ENCODE measurements around the gene DGLUCY.
"Not testable (repeated sequence)": the region's sequence is repeated elsewhere in the genome, so short reads cannot be mapped to it uniquely, and the experiment has no call there.

The DGLUCY gene

DNA sequence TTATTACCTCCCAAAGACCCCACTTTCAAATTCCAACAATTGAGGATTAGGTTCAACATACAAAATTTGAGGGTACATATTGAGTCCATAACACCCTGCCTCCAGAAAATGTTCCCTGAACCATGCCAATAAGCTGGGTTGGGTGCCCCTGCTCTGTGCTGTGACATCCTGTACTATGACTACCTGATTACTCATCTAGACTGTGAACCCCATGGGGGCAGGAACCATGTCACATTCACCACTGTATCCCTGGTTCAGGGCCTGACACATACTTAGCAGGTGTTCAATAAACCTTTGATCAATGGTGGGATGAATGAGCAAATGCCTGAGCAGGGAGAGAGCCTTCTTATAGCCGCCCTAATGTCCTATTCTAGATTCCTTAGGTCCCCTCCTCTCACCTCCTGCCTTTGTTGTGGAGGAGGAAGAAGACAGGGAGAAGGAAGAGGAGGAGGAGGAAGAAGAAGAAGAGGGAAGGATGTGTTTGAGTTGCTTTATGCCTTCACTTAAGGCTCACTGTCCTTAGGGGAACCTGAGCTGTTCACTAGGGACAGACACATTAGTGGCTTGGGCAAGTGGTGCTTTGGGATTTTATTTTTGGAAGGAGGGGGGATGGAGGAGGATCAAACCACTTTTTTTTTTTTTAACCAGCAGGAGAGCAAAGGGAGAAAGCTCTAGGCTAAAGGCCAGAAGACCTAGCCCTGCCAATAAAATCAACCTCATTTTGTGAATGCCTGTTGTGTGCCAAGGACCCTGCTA lies 109.3 kb downstream of the DGLUCY start:
- DNase-seq = no peak
- H3K36me3 Mint-ChIP-seq = peaks cover 78% of the 10 kb centered on the region
- H3K27ac Mint-ChIP-seq = peak overlapping the region; percentile 71
- H3K4me3 Mint-ChIP-seq = no peak overlapping the region
- peaks cover 6% of the 10 kb centered on the region for H3K9me3 Mint-ChIP-seq
- H3K4me1 Mint-ChIP-seq = peaks cover 84% of the 10 kb centered on the region
- H3K27me3 Mint-ChIP-seq = no peaks in the 10 kb centered on the region
- CTCF ChIA-PET = no interaction called here

DNA sequence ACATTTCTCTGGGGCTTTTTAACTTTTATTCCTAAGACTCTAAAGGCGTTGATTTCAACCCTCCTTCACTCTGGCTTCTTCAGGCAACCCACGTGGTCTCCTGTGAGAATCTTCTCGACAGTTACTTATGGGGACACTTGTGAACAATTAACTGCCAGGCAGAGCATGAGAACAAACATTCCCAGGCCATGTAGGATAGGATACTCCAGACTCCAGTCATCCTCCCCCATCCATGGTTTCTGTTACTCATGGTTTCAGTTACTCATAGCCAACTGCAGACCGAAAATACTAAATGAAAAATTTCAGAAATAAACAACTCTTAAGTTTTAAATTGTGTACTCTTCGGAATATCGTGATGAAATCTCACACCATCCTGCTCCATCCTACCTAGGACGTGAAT lies 111.2 kb downstream of the DGLUCY start:
- CTCF ChIA-PET = no interaction called here
- H3K36me3 Mint-ChIP-seq = peaks cover 72% of the 10 kb centered on the region

DNA sequence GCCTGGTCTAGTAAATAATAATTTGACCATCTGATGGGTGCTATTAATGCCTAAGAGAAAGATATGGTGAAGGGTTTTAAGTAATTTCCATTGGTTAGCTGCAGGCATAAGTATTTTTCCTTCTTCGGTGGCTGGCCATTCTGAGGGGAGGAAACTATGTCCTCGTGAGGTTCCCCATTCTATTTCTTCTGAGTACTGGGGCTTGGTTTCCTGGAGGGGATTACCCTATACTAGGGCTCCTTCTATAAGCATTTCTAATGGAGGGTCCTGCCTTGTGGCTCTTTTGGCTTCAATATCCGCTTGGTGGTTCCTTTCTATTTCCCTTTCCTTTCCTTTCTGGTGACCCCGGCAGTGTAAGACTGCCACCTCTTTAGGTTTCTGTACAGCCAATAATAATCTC lies 112.5 kb downstream of the DGLUCY start:
- CTCF ChIA-PET = interaction anchor here (1.0 to 5.5 kb wide), 5 partner anchors 19 to 61 kb away, joined by 3 to 47 read pairs (median 5); partner anchors contain the start of gene GPR68
- not testable (repeated sequence) for H3K4me3 Mint-ChIP-seq, DNase-seq, H3K27me3 Mint-ChIP-seq
- Mint-ChIP-seq H3K27ac (peak overlapping the region; percentile 99), H3K4me1 (peaks cover 96% of the 10 kb centered on the region), H3K36me3 (peaks cover 70% of the 10 kb centered on the region), H3K9me3 (peaks cover 14% of the 10 kb centered on the region)

More for the DNA sequence above, 111.2 kb downstream of the DGLUCY start:
- H3K4me3 Mint-ChIP-seq = no peak overlapping the region
- H3K4me1 Mint-ChIP-seq = peaks cover 95% of the 10 kb centered on the region
- DNase-seq = no peak
- no peak overlapping the region for H3K27ac Mint-ChIP-seq
- H3K27me3 Mint-ChIP-seq = no peaks in the 10 kb centered on the region
- peaks cover 6% of the 10 kb centered on the region for H3K9me3 Mint-ChIP-seq

DNA sequence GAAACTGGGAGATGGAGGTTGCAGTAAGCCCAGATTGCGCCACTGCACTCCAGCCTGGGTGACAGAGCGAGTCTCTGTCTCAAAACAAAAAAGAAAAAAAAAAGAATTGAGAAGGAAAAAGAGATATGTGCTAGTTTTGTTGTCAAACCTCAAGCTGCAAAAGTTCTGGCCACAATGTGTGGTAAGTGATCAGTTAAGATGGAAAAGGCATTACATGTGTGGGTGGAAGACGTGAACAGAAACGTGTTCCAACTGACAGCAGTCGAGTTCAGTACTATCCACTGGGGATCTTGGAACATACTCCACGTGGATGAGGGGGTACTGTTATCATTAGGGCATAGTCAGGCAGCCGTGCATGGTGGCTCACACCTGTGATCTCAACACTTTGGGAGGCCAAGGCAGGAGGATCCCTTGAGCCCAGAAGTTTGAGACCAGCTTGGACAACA lies 113.3 kb downstream of the DGLUCY start:
- DNase-seq = peak; percentile 35
- Mint-ChIP-seq H3K4me1 (peaks cover 97% of the 10 kb centered on the region), H3K4me3 (peak overlapping the region; percentile 14), H3K36me3 (peaks cover 71% of the 10 kb centered on the region), H3K27ac (peak overlapping the region; percentile 99), H3K9me3 (peaks cover 19% of the 10 kb centered on the region), H3K27me3 (no peaks in the 10 kb centered on the region)
- CTCF ChIA-PET = interaction anchor here (0.6 to 5.5 kb wide), 8 partner anchors 8 to 60 kb away, joined by 3 to 47 read pairs (median 4); partner anchors contain the start of gene GPR68

DNA sequence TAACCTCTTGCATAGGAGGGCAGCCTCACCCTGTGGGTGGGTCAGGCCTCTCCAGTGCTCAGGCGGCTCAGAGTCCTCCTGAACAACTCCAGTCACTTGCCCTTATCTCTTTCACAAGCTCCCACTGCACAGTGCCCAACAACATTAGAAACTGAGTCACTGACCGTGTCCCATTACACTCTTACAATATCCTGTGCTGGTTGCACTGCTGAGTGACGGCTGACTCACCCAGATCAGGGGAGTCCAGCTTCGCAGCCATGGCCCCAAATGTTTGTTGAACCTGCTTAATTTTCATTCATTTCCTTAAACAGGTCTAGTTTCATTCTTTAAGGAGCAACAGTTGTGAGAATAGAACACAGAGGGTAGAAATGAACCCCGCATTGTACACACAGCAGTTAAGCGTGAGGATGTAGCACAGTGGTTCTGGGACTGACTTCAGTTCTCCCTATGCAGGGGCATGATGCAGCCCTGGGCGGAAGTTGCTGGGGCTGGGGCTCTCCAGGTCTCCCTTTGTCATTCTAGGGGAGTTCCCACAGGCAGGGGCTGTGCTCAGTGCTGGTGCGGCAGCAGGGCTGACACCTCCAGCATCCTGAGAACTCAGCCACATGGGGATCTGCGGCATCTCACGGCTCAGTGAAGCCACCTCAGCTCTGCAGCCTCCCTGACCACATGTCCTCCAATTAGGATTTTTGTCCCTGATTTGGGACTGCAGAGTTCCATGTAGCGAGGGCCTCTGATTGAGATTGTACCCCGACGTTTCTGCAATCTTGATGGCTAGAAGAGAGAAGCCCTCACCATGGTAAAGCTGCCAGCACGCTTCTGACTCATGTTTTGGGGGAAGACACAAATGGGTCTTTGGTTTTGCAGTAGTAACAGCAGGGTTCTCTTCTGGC lies 114.5 kb downstream of the DGLUCY start:
- DNase-seq = peak; percentile 87
- no peaks in the 10 kb centered on the region for H3K27me3 Mint-ChIP-seq
- H3K36me3 Mint-ChIP-seq = peaks cover 72% of the 10 kb centered on the region
- H3K27ac Mint-ChIP-seq = peak overlapping the region; percentile 99
- H3K4me1 Mint-ChIP-seq = peaks cover 94% of the 10 kb centered on the region
- H3K9me3 Mint-ChIP-seq = peaks cover 17% of the 10 kb centered on the region
- peak overlapping the region; percentile 21 for H3K4me3 Mint-ChIP-seq
- CTCF ChIA-PET = interaction anchor here (0.9 to 5.5 kb wide), 6 partner anchors 13 to 59 kb away, joined by 4 to 47 read pairs (median 6); partner anchors contain the start of gene GPR68

DNA sequence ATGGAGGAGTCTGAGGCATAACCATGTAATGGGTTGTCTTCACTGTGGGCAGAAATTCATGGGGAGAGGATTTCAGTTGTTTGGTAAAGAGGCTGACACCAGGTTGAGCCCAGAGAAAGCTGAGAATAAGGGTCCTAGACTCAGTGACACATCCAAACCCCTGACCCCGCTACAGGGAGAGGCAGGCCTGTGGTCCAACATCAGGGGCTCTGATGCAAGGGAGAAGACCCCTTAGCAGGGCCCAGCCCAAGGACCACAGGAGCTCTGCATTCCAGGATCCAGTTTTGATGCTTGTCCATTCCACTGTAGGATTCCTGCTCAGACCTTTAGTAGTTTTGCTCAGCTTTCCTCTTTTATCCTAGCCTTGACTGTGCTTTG lies 115.1 kb downstream of the DGLUCY start:
- Mint-ChIP-seq H3K4me3 (peak overlapping the region; percentile 80), H3K4me1 (peaks cover 88% of the 10 kb centered on the region), H3K27me3 (no peaks in the 10 kb centered on the region), H3K36me3 (peaks cover 70% of the 10 kb centered on the region), H3K9me3 (peaks cover 16% of the 10 kb centered on the region), H3K27ac (peak overlapping the region; percentile 99)
- no peak for DNase-seq
- CTCF ChIA-PET = interaction anchor here (0.9 to 5.5 kb wide), 6 partner anchors 12 to 58 kb away, joined by 4 to 47 read pairs (median 6); partner anchors contain the start of gene GPR68

DNA sequence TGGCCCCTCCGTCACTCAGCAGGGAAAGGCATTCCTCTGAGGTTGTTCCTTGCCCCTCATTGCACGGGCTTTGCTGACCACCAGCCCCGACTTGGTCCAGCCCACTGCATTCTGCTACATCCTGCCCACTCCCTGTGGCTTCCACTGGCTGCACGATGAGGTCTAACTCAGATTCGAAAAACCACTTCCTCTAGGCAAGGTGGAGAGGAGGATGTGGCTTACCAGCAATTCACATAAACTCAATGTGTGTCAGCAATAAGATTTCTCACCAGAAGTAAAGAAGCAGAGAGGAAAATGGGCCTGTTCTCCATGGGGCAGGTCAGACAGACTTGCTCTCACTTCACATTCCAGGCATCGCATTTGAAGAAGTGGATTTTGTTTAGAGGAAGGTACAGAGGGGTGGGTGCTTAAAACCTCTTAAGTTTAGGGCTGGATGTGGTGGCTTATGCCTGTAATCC lies 115.9 kb downstream of the DGLUCY start:
- H3K9me3 Mint-ChIP-seq = peaks cover 16% of the 10 kb centered on the region
- H3K36me3 Mint-ChIP-seq = peaks cover 71% of the 10 kb centered on the region
- H3K4me1 Mint-ChIP-seq = peaks cover 84% of the 10 kb centered on the region
- CTCF ChIA-PET = interaction anchor here (0.8 to 5.5 kb wide), 7 partner anchors 12 to 93 kb away, joined by 3 to 47 read pairs (median 5); partner anchors contain the start of gene GPR68
- H3K4me3 Mint-ChIP-seq = peak overlapping the region; percentile 80
- H3K27ac Mint-ChIP-seq = peak overlapping the region; percentile 99
- no peaks in the 10 kb centered on the region for H3K27me3 Mint-ChIP-seq
- peak; percentile 85 for DNase-seq

DNA sequence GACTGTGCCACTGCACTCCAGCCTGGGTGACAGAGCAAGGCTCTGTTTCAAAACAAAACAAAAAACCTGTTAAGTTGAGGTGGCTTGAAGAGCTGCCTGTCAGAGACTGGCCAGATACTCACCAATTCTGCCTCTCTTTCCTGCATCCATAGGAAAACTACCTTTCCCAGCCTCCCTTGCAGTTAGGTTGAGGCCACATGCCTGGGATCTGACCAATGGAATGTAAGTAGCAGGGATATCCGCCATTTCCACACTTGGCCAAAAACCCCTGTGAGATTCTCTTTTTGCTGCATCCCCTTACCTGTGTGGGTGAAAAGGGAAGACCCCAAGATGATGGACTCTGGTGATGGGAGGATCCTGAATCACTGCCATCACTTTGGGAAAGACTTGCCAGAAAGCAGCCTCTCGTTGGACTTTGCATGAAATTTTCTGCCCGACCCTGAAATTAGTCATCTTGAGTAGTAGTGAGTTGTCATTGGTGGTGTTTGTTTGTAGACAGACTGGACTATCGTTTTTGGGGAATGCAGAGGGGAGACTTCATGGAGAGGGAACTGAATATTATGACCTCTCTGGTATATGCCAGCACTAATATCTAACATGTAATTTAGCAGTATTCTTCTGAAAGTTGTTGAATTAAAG lies 116.6 kb downstream of the DGLUCY start:
- H3K36me3 Mint-ChIP-seq = peaks cover 69% of the 10 kb centered on the region
- H3K9me3 Mint-ChIP-seq = peaks cover 16% of the 10 kb centered on the region
- DNase-seq = peak; percentile 40
- H3K4me3 Mint-ChIP-seq = peak overlapping the region; percentile 80
- CTCF ChIA-PET = interaction anchor here (0.8 to 5.5 kb wide), 5 partner anchors 11 to 93 kb away, joined by 3 to 47 read pairs (median 5); partner anchors contain the start of gene GPR68
- H3K27ac Mint-ChIP-seq = peak overlapping the region; percentile 99
- H3K27me3 Mint-ChIP-seq = no peaks in the 10 kb centered on the region
- peaks cover 77% of the 10 kb centered on the region for H3K4me1 Mint-ChIP-seq

DNA sequence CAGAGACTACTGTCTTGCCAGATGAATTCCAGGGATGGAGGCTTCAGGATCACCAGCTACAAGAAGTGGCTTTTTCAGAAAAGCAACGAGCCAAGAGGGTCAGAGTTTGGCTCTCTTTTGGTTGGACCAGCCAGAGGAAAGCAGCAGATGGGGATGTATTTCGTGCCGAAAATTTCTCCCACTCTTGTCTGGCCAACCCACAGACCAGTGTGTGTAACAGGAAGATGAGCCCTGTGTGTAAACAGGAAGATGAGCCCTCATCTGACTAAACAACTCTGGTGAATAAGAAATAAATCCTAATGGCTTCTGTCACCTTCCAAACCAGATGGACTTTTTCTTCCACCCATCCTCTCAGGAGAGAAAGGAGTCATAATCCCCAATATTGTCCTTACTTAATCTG lies 117.6 kb downstream of the DGLUCY start:
- peaks cover 16% of the 10 kb centered on the region for H3K9me3 Mint-ChIP-seq
- no peak for DNase-seq
- H3K36me3 Mint-ChIP-seq = peaks cover 67% of the 10 kb centered on the region
- H3K4me3 Mint-ChIP-seq = peak overlapping the region; percentile 80
- peaks cover 74% of the 10 kb centered on the region for H3K4me1 Mint-ChIP-seq
- H3K27ac Mint-ChIP-seq = peak overlapping the region; percentile 99
- CTCF ChIA-PET = no interaction called here
- H3K27me3 Mint-ChIP-seq = no peaks in the 10 kb centered on the region

DNA sequence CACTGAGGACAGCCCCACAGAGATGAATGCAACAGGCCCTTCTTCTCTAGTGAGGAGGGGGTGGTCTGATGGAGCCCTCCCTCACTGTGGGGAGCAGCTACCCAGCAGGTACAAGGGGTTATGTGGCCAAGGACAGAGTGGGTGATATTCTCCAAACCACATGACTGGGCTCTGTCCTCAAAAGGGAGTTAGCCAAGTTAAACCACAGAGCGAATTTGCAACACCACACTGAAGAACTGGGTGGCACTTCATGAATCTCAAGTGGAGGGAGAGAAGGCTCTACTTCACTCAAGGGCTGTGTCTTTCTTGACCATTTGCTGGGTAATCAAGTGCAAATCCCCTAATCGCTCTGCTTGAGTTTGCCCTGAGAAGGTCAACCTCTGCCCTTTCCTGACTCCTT lies 118.2 kb downstream of the DGLUCY start:
- CTCF ChIA-PET = no interaction called here

DNA sequence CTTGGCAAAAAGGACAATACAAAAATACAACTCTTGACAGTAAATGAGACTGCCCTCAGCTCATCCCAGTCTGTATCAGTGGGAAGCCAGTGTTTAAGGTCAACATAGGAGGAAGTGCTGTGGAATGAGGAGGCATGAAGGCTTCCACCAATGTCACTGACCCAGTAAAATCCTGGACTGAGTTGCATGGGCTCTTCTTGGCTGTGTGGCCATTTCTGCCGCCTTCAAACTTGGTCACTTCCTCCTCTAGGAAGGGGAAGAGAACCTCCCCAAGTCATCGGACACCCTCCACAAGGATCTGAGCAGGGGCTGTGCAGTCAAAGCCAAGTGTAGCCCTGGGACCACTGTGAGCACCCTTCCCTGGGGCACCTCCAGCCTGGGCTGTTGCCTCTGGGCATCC lies 118.7 kb downstream of the DGLUCY start:
- peak overlapping the region; percentile 84 for H3K27ac Mint-ChIP-seq
- H3K36me3 Mint-ChIP-seq = peaks cover 66% of the 10 kb centered on the region
- peaks cover 16% of the 10 kb centered on the region for H3K9me3 Mint-ChIP-seq
- no peaks in the 10 kb centered on the region for H3K27me3 Mint-ChIP-seq
- CTCF ChIA-PET = no interaction called here
- no peak for DNase-seq
- H3K4me1 Mint-ChIP-seq = peaks cover 69% of the 10 kb centered on the region
- peak overlapping the region; percentile 29 for H3K4me3 Mint-ChIP-seq

More for the DNA sequence above, 118.2 kb downstream of the DGLUCY start:
- peaks cover 71% of the 10 kb centered on the region for H3K4me1 Mint-ChIP-seq
- DNase-seq = no peak
- H3K9me3 Mint-ChIP-seq = peaks cover 16% of the 10 kb centered on the region
- peak overlapping the region; percentile 29 for H3K4me3 Mint-ChIP-seq
- no peaks in the 10 kb centered on the region for H3K27me3 Mint-ChIP-seq
- peak overlapping the region; percentile 99 for H3K27ac Mint-ChIP-seq
- H3K36me3 Mint-ChIP-seq = peaks cover 66% of the 10 kb centered on the region

DNA sequence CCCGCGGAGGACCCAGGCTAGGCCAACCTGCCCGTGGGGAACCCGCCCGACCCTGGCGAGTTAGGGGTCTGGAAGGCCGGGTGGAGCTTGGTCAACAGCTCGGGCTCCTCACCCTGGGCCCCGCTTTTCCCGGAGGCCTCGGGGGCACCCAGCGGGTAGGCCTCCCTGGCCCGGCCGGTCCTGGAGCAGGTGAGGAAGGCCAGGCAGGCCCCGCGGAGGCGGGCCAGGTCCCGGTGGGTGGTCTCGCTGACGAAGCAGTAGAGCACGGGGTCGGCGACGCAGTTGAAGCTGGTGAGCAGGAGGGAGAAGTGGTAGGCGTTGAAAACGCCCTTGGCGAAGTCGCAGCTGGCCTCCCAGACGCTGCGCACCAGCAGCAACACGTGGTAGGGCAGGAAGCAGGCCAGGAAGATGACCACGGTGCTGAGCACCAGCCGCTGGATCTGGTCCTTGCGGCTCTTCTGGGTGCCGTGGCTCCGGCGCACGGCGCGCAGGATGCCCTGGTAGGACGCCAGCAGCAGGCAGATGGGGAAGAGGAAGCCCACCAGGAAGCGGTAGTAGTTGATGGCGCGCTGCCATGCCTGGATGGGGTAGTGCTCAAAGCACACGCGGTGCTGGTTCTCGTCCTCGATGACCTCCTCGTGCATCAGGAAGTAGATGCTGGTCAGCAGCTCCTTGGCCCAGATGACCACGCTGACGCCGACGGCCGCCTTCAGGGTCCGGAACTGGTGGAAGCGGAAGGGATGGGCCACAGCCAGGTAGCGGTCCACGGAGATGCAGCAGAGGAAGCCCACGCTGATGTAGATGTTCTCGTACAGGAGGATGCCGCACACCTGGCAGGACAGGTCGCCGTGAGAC lies 120.3 kb downstream of the DGLUCY start:
- Mint-ChIP-seq H3K27ac (peak overlapping the region; percentile 63), H3K4me1 (peaks cover 69% of the 10 kb centered on the region)

DNA sequence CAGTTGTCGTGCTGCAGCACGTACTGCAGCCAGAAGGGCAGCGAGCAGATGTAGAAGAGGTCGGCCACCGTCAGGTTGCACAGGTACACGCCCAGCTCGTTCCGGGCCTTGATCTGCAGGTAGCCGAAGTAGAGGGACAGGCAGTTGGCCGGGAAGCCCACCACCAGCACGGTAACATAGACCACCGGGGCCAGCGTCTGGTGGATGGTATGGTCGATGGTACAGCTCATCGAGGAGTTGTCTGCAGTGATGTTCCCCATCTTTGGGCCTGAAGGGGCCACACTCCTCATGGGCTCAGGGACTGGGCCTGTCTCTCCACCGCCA lies 120.9 kb downstream of the DGLUCY start:
- H3K9me3 Mint-ChIP-seq = peaks cover 16% of the 10 kb centered on the region
- H3K36me3 Mint-ChIP-seq = peaks cover 84% of the 10 kb centered on the region
- H3K4me1 Mint-ChIP-seq = peaks cover 69% of the 10 kb centered on the region
- DNase-seq = no peak
- H3K4me3 Mint-ChIP-seq = no peak overlapping the region
- CTCF ChIA-PET = interaction anchor here (0.8 kb wide), 1 partner anchor 9 kb away, joined by 3 read pairs; the partner anchor contains the start of gene GPR68
- no peaks in the 10 kb centered on the region for H3K27me3 Mint-ChIP-seq
- peak overlapping the region; percentile 63 for H3K27ac Mint-ChIP-seq

More for the DNA sequence above, 120.3 kb downstream of the DGLUCY start:
- H3K4me3 Mint-ChIP-seq = no peak overlapping the region
- no peak for DNase-seq
- peaks cover 16% of the 10 kb centered on the region for H3K9me3 Mint-ChIP-seq
- CTCF ChIA-PET = no interaction called here
- H3K36me3 Mint-ChIP-seq = peaks cover 78% of the 10 kb centered on the region
- no peaks in the 10 kb centered on the region for H3K27me3 Mint-ChIP-seq
